CD4-positive, alpha-beta T cell treated with Interleukin-17A for 1 hour (primary cell): ENCODE data around the gene ILF3.

Experiments used
- DNase-seq: peaks from one replicate; pipeline ENCODE4 v3.0.0-alpha.2; 2020

The ILF3 gene

GRCh38 chr19:10737722-10738121, 83.6 kb downstream of the ILF3 start:
- DNase-seq = no peak

- no peak for DNase-seq
Measured at GRCh38 chr19:10740798-10741197, 86.7 kb downstream of the ILF3 start.
